CD4-positive, alpha-beta T cell treated with Interferon gamma for 1 hour (primary cell): ENCODE measurements around the gene KRT86.

Experiments used
- DNase-seq: peaks from one replicate; pipeline ENCODE4 v3.0.0-alpha.2; 2020

The KRT86 gene

GRCh38 chr12:52274521-52275120 is at the start of gene KRT86:
KRT86 (plus strand) TSS chr12:52274645; CDS start chr12:52301917, 27,272 bp downstream.
- DNase-seq: no peak

DNA sequence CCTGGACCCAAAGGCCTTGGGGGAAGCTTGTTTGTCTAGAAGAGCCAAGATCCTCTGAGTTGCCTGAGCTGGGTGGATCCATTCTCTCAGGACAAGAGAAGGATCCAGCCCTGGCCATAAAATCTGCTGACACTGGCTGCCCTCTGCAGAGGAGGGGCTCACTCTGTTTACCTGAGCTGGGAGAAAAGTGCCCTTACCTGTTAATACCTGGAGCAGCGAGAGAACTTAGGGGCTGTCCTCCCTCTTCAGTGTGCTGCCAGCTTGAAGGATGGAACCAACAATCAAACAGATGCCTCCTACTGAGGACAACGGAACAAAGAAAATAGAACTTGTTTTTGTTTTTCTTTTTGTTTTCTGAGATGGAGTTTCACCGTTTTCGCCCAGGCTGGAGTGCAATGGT is 48.7 kb upstream of the KRT86 start:
- DNase-seq: no peak

DNA sequence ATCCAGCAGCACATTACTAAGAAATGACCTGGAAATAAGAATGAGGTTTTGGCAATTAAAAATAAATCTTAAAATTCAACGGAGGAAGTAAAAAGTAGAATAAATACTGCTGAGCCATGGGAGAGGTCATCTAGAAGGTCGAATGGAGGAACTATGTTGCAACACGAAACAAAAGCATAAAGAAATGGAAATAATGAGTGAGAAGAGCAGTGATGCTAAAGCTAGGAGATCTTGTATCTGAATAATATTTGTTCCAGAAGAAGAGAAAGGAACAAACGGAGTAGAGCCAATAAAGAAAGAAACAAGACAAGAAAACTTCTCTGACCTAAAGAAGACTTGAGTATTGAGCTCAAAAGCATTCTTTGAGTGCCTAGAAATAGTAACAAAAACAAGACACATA is 48.0 kb upstream of the KRT86 start:
- DNase-seq: no peak

- DNase-seq: no peak
Measured at GRCh38 chr12:52227606-52228166, 46.8 kb upstream of the KRT86 start.

DNA sequence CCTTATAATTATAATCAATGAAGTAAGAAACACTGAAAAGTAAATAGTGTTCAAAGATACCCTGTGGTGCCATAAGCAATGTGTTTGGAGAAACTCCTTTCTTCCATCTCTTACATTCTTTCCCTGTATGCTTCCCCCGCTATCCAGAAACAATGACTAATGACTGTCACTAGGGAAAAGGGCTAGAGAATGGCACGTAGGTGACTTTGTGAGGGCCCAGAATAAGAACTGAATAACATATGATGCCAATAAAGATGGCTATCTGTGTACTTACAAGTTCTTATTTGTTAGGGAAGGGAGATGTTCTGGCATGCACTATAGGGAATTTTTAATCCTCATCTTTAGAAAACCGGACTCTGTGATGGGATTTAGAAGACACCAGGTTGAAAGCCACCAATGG is 46.1 kb upstream of the KRT86 start:
- DNase-seq: no peak

DNA sequence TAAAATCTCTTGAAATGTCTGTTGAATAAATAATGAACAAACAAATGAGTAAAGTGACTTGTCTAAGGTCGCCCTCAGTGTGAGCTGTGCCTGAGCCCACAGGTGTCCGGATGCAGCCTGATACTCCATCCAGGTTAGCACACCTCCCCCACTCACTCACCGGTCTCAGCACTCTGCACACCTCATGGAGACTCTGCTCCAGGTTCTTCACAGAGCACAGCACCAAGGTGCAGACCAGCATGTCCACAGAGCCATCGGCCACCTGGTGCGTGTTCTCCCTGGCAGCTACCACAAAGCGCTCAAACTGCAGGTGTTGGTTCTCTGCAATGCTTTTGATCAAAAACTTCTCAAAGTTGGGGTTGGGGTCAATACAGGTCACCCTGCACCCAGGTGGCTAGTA is 45.5 kb upstream of the KRT86 start:
- no peak for DNase-seq

- DNase-seq: no peak
Measured at GRCh38 chr12:52229836-52230343, 44.6 kb upstream of the KRT86 start.

- no peak for DNase-seq
Measured at GRCh38 chr12:52230364-52231281, 43.8 kb upstream of the KRT86 start.

DNA sequence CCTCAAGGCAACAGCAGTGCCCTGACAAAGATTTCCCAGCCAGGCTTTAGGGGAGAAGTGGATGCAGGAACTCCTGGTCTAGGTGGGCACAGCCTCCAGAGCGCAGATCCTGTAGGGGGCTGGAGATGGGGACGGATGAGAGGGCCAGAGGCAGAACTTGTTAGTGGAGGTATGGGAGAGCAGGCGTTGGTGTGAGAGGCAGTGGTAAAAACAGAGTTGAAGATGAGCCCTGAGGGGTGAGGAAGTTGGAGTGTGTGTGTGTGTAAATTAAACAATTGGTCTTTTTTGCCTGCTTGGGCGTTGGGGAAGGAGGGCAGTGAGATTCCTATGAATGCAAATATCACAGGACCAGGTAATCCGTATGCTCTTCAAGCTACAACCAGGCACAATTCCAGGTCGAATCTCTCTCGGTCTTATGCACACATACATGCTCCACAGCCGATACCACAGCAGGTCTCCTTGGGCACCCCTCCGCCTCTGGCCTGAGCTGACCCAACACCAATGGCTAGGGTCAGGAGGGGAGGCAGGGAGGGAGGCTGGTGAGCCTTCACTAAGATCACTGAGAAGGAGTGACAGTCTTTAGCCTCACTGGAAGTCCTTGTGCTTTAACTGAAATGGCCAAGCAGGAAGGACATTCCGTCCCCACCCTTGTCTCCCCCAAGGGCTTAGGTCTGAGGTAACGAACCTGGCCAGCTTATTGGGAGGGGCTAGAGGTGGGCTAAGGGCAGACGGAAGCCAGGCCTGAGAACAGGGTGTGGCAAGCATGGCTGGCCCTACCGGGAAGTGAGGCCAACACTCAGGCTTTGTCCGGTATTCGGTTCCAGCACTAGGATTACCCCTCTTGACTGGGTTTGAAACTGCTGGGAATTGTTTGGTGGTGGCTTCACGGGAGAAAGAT is 42.9 kb upstream of the KRT86 start:
- DNase-seq: no peak

GRCh38 chr12:52232203-52232673 is 42.2 kb upstream of the KRT86 start:
- DNase-seq: no peak

- no peak for DNase-seq
Measured at GRCh38 chr12:52232674-52233461, 41.6 kb upstream of the KRT86 start, which contains the start of gene KRT7. KRT7 (plus strand) TSS chr12:52233243; CDS start chr12:52233297, 54 bp downstream.

DNA sequence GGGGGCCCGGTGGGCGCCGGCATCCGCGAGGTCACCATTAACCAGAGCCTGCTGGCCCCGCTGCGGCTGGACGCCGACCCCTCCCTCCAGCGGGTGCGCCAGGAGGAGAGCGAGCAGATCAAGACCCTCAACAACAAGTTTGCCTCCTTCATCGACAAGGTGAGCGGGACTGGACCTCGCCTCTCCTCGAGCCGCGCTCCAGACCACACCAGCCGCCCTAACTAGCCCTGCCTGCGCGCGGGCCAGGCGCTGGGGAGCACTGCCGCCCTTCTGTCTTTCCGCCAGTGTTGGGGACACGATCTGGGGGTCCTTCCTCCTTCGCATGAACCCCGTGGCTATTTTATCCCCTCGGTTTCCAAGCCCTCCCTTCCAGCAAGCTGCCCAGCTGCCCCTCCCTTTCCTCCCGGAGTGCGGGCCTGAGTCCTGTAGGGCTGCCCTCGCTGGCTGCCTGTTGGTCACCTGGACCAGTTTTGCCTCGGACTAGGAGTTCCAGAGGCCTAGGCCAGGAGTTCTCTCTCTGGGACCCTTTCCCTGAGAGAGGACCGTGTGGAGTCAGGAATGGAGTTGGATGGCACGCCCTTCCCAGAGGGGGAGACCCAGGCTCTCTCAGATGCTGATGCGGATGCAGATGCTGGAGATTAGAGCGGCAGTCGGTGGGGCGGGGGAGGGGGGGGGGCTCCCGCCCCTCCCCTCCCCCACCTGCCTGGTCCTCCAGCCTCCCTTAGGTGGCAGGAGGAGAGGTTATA is 40.8 kb upstream of the KRT86 start:
- no peak for DNase-seq

DNA sequence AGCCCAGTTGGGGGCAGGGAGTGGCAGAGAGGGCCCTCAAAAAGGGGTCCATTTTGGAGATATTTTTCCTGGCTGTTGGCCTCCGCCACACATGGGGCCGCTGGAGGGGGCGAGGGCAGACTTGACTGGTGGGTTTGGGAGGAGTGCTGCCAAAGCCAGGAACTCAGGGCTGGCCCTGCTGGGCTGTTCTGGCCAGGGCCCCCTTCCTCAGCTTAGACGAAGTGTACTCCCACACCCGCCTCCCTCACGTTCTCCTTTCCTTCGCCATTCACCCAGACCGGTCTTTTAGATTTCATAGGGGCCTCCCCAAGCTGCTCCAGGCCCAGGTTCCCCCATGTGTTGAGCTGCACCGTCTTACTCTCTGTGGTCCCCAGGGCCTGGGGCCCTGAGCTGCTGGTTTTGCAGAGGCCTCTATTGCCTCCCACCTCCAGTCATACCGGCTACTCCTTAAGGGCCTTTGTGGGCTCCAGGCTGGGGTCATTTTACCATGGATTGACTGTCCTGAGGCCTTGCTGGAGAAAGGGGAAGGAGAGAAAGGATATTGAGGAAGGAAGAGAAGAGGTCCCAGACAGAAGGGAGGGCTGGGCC is 40.1 kb upstream of the KRT86 start:
- no peak for DNase-seq

DNA sequence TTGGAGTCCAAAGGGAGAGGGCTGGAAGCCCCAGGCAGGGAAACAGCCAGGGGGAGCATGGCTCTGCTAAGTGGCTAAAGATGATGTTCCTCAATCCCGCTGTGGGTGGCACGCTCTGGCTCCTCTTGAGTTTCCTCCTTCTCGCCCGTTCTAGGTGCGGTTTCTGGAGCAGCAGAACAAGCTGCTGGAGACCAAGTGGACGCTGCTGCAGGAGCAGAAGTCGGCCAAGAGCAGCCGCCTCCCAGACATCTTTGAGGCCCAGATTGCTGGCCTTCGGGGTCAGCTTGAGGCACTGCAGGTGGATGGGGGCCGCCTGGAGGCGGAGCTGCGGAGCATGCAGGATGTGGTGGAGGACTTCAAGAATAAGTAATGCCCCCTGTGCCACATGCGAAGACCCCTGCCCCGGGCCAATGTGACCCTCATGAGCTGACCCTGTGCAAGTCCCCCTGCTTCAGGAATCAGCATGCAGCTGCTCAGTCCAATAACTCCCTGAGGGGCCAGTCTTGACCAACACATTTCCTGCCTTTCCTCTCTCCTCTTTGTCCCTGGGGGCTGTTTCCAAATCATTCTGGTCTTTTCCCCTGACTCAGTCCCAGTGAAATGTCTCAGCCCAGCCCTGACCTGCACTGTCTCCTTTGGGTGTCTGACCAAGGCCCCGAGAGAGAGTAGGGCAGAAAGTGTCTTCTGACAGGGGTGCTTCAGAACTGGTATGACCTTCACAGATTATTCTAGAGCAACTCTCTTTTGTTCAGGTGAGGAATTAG is 39.3 kb upstream of the KRT86 start:
- no peak for DNase-seq

- no peak for DNase-seq
Measured at GRCh38 chr12:52235822-52236361, 38.6 kb upstream of the KRT86 start.

DNA sequence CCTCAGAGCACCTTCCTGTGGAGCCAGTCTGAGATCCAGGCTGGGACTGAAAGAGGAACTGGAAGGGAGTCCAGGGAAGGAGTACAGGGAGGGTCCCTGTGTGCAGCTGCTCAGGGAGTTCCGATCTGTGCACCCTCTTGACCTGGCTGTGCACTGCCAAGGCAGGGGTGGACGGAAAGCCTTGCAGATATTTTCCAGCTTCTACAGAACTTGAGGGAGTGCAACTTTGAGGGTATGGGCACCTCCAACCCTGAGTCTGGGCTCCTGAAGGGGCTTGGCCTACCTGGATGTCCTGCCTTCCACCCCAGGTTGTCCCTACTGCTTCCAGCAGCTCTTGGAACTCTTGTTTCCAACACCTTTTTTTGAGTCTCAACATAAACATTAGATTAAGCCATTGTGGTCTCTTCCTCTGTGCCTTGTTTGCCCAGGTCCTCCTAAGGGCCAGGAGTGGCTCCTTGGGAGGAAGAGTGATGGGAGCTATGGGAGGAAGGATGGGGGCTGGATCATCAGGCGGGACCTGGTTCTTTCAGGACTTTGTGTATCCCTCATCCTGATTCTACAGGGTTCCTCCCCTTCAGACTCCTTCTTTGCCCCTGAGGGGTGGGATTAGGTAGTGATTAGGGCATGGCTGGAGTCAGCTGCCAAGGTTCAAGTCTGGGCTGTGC is 37.9 kb upstream of the KRT86 start:
- no peak for DNase-seq

- DNase-seq: no peak
Measured at GRCh38 chr12:52238207-52238840, 36.1 kb upstream of the KRT86 start.

DNA sequence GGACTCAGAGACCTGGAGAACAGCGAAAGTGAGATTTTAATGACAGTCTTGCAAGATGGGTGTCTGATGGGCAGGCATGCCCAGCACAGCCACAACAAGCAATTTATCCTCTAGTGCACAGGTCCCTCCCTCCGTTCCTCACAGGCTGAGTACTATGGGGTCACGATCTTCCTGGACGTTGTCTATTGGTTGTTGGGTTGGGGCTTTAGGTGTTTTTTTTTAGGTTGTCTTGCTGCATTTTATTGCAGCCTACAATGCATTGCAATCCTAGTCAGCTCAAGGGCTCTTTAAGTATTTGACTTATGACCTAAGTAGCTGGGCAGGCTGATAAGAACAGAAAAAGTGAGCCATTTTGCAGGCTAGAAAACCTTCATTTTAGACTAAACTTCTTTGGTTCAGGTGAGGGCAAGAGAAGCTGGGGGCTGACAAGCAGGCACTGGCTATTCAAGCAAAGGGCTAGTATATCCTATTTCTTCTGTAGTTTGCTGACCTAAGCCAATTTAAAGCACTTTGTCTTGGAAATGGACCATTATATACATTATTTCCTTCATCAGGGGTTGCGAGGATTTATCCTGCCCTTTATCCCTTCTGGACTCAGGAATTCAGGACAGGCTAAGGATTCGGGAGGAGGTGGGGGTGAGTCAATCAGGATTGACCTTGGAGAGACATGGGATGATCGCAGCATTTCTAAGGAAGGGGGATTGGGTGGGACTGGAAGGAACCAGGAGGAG is 35.4 kb upstream of the KRT86 start:
- DNase-seq: no peak
